SH-SY5Y (cell line): ENCODE data around the gene PTPN3.

ENCODE experiments used
- GATA2 ChIP-seq: IDR thresholded peaks from 2 replicates; pipeline ENCODE4 v1.6.1; 2011; ENCODE audit warnings: mild to moderate bottlenecking, low read depth, low read length
- GATA3 ChIP-seq: IDR thresholded peaks from 2 replicates; pipeline ENCODE4 v1.6.1; 2011; ENCODE audit warnings: low read depth, mild to moderate bottlenecking, low read length, moderate library complexity

GRCh38 chr9:109478051-109478563 is 20.0 kb downstream of the PTPN3 start:
- TF ChIP-seq GATA2: no peak
- no peak for TF ChIP-seq GATA3
